Endothelial cell of umbilical vein (primary cell): ENCODE measurements around the gene CNTNAP2.

Experiments used
- POLR2A ChIP-seq: IDR thresholded peaks from 2 replicates; pipeline ENCODE4 v1.6.1; 2012; ENCODE audit warnings: low read depth, mild to moderate bottlenecking, control low read depth, low read length
- TF ChIP-seq, protein P1 (sequence below), 2 donors: IDR thresholded peaks; 1 replicate in 1 of 2; 2 replicates in 1 of 2; pipeline ENCODE4 v1.5.1; 2011; ENCODE audit warnings: low read length in 2 of 2, mild to moderate bottlenecking in 2 of 2, moderate library complexity in 2 of 2, control low read depth in 1 of 2, inconsistent platforms in 1 of 2, low read depth in 1 of 2; ENCODE audit not compliant: insufficient read depth in 1 of 2; ENCODE audit errors: extremely low read depth in 1 of 2

DNA sequence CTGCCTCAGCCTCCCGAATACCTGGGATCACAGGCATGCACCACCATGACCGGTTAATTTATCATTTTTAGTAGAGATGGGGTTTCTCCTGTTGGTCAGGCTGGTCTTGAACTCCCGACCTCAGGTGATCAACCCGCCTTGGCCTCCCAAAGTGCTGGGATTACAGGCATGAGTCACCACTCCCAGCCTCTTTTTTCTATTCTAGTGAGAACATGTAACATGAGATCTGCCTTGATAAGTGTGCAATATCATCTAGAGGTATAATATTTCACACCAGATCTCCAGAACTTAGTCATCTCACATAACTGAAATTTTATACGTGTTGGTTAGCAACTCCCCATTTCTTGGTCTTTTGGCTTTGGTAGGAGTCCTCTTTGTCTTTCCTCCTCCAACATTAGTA lies 656.9 kb downstream of the CNTNAP2 start:
- TF ChIP-seq POLR2A = no peak
- TF ChIP-seq, protein P1, sequence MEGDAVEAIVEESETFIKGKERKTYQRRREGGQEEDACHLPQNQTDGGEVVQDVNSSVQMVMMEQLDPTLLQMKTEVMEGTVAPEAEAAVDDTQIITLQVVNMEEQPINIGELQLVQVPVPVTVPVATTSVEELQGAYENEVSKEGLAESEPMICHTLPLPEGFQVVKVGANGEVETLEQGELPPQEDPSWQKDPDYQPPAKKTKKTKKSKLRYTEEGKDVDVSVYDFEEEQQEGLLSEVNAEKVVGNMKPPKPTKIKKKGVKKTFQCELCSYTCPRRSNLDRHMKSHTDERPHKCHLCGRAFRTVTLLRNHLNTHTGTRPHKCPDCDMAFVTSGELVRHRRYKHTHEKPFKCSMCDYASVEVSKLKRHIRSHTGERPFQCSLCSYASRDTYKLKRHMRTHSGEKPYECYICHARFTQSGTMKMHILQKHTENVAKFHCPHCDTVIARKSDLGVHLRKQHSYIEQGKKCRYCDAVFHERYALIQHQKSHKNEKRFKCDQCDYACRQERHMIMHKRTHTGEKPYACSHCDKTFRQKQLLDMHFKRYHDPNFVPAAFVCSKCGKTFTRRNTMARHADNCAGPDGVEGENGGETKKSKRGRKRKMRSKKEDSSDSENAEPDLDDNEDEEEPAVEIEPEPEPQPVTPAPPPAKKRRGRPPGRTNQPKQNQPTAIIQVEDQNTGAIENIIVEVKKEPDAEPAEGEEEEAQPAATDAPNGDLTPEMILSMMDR (IDR thresholded peaks at IDR 0.05; ENCODE audit: extremely low read depth in 1 of 2, insufficient read depth in 1 of 2, low read depth in 1 of 2, low read length in 2 of 2) = no peak
